Tibial nerve (tissue), 4 donors: ENCODE data around the gene CYP11A1. TPM values are rescaled to one million over a fixed set of nuclear protein-coding genes. Genes with fewer than 3 reads are reported as not detected.

ENCODE experiments used
- DNase-seq, 2 donors: peaks; one replicate each; pipeline ENCODE4 v3.0.0-alpha.2; 2019; ENCODE audit warnings: low spot score in 2 of 2
- H3K27ac ChIP-seq, 4 donors: fragments of 200-600 bp; sonication (generic) in 3 of 4; one replicate each; pipeline ENCODE4 v1.5.1; 2017 to 2019; ENCODE audit warnings: mild to moderate bottlenecking in 1 of 4
- H3K27me3 ChIP-seq, 2 donors: fragments of 200-600 bp; sonication (generic) in 1 of 2; one replicate each; pipeline versions ENCODE4 v1.5.1 to v1.6.0; 2017 to 2019
- H3K36me3 ChIP-seq, 3 donors: fragments of 200-600 bp; sonication (generic); one replicate each; pipeline ENCODE4 v1.5.1; 2018 to 2019
- H3K4me1 ChIP-seq, 4 donors: fragments of 200-600 bp; sonication (generic) in 3 of 4; one replicate each; pipeline ENCODE4 v1.5.1; 2017 to 2019
- H3K4me3 ChIP-seq, 4 donors: fragments of 200-600 bp; sonication (generic) in 3 of 4; one replicate each; pipeline ENCODE4 v1.5.1; 2017 to 2019; ENCODE audit warnings: mild to moderate bottlenecking in 1 of 4, moderate library complexity in 1 of 4
- H3K9me3 ChIP-seq, 4 donors: fragments of 200-600 bp; sonication (generic) in 3 of 4; one replicate each; pipeline ENCODE4 v1.5.1; 2017 to 2019
- EP300 ChIP-seq, 2 donors: sonication (generic); formaldehyde crosslinking; IDR thresholded peaks; one replicate each; pipeline ENCODE4 v1.6.1; 2017; ENCODE audit warnings: antibody characterized with exemption in 2 of 2, mild to moderate bottlenecking in 1 of 2
- POLR2A ChIP-seq, 2 donors: fragments of 450-650 bp; IDR thresholded peaks; one replicate each; pipeline ENCODE4 v1.6.1; 2017; ENCODE audit warnings: antibody characterized with exemption in 2 of 2, mild to moderate bottlenecking in 2 of 2, moderate library complexity in 2 of 2
- WGBS, 2 donors: methylation state at CpG; one replicate each; pipeline ENCODE4 v1.1.5; 2018; 5-methylcytosine and 5-hydroxymethylcytosine counted together
- total RNA-seq, 4 donors: library from RNA; depleted of rRNA; stranded (reverse); fragments of >200 nt; gene quantifications; one replicate each; pipeline ENCODE4 v1.1.0, GENCODE V29; 2016
- TF ChIP-seq, protein P1 (sequence below), 5 experiments: fragments of 200-600 bp in 3 of 5; fragments of 450-650 bp in 2 of 5; sonication (generic) in 3 of 5; IDR thresholded peaks; one replicate each; pipeline ENCODE4 v1.5.1; 2016 to 2019; ENCODE audit warnings: antibody characterized with exemption in 5 of 5, mild to moderate bottlenecking in 3 of 5, moderate library complexity in 2 of 5

Gene CYP11A1
- total RNA-seq, 4 donors from 2014 or later: 2.4 to 5.7 (median 4.1) TPM

- no peaks in the 10 kb centered on the region for H3K9me3 ChIP-seq
- 67% methylated on average over 7 of the region's 7 CpGs for WGBS, 2 donors
- H3K27ac ChIP-seq: no peak overlapping the region
- no peak overlapping the region for H3K4me3 ChIP-seq
- peaks cover 0 to 38% of the 10 kb centered on the region in 2 donors for H3K27me3 ChIP-seq
- TF ChIP-seq POLR2A (IDR thresholded peaks at IDR 0.05): no peak
- no peaks in the 10 kb centered on the region for H3K4me1 ChIP-seq
- DNase-seq: no peak
- H3K36me3 ChIP-seq: no peaks in the 10 kb centered on the region
Measured at GRCh38 chr15:74301583-74302361, 65.7 kb downstream of the CYP11A1 start.

DNA sequence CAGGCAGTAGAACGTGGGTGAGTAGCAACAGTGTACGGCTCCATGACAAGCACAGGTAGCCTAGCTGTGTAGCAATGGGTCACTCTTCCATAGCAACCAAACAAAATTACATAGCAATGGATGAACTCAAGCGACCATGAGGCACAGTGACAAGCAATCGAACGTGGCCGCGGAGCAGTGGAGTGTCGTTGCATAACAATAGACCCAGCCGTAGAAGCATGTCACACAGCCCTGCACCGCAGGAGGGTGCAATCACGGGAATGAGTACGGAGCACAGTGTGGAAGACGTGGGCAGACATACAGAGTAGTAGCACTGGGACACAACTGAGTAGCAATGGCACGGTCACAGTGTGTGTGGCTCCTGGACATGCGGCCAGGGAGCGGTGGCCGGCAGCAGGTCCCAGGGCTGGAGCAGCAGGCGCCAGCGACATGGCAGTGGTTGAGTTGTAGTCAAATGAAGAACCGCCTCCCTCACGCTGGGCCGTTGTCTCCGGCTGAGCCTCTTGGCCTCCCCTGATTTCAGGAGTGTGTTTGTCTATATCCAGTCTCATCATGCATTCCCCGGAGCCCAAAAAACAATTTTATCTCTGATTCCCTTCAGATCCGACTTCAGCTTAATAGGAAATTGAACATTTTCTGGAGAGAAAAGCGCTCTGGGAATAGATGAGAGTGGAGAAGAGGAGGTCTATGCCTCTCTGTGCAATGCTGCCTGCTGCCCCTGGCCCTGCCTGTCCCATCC is 67.2 kb downstream of the CYP11A1 start:
- Histone ChIP-seq H3K4me3 (no peak overlapping the region), H3K4me1 (no peaks in the 10 kb centered on the region), H3K9me3 (no peaks in the 10 kb centered on the region), H3K27ac (no peak overlapping the region), H3K27me3 (peaks cover 0 to 22% of the 10 kb centered on the region in 2 donors), H3K36me3 (no peaks in the 10 kb centered on the region)
- WGBS, 2 donors: 54 to 57% methylated on average over 26 of the region's 26 CpGs
- TF ChIP-seq POLR2A (IDR thresholded peaks at IDR 0.05) (no peak), EP300 (IDR thresholded peaks at IDR 0.05) (no peak)
- TF ChIP-seq, protein P1, sequence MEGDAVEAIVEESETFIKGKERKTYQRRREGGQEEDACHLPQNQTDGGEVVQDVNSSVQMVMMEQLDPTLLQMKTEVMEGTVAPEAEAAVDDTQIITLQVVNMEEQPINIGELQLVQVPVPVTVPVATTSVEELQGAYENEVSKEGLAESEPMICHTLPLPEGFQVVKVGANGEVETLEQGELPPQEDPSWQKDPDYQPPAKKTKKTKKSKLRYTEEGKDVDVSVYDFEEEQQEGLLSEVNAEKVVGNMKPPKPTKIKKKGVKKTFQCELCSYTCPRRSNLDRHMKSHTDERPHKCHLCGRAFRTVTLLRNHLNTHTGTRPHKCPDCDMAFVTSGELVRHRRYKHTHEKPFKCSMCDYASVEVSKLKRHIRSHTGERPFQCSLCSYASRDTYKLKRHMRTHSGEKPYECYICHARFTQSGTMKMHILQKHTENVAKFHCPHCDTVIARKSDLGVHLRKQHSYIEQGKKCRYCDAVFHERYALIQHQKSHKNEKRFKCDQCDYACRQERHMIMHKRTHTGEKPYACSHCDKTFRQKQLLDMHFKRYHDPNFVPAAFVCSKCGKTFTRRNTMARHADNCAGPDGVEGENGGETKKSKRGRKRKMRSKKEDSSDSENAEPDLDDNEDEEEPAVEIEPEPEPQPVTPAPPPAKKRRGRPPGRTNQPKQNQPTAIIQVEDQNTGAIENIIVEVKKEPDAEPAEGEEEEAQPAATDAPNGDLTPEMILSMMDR (IDR thresholded peaks at IDR 0.05): no peak
- no peak for DNase-seq

GRCh38 chr15:74297887-74298286 is 69.6 kb downstream of the CYP11A1 start:
- H3K27ac ChIP-seq: no peak overlapping the region
- no peaks in the 10 kb centered on the region for H3K4me1 ChIP-seq
- DNase-seq: no peak
- no peaks in the 10 kb centered on the region for H3K36me3 ChIP-seq
- H3K4me3 ChIP-seq: no peak overlapping the region
- TF ChIP-seq, protein P1 (IDR thresholded peaks at IDR 0.05): no peak
- TF ChIP-seq EP300 (IDR thresholded peaks at IDR 0.05): no peak
- TF ChIP-seq POLR2A (IDR thresholded peaks at IDR 0.05): no peak
- H3K27me3 ChIP-seq: peaks cover 0 to 6% of the 10 kb centered on the region in 2 donors
- WGBS, 2 donors: 8 to 25% methylated on average over 1 of the region's 1 CpG
- H3K9me3 ChIP-seq: no peaks in the 10 kb centered on the region

DNA sequence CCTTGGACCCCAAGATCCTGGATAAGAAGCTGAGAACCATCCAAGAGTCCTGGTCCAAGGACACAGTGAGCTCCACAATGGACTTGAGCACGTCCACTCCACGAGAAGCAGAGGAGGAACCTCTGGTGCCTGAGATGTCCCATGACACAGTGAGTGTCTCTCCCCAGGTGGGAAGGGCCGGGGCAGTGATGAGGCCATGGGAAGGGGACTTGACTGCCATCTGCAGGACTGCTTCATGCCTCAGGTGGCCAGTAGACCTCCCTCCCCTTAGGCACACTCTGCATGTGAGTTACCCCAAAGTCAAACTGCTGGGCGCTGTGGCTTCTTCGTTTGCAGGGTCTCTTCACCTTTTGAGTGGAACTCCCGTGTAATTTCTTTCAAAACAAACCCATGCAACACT is 71.6 kb downstream of the CYP11A1 start:
- Histone ChIP-seq H3K4me3 (no peak overlapping the region), H3K27me3 (no peaks in the 10 kb centered on the region), H3K27ac (no peak overlapping the region), H3K36me3 (no peaks in the 10 kb centered on the region), H3K4me1 (peaks cover 0 to 3% (median 0%) of the 10 kb centered on the region in 4 donors), H3K9me3 (no peaks in the 10 kb centered on the region)
- DNase-seq: no peak
- 53 to 57% methylated on average over 6 of the region's 6 CpGs for WGBS, 2 donors
- TF ChIP-seq POLR2A (IDR thresholded peaks at IDR 0.05): no peak
- TF ChIP-seq, protein P1 (IDR thresholded peaks at IDR 0.05): no peak
- TF ChIP-seq EP300 (IDR thresholded peaks at IDR 0.05): no peak

GRCh38 chr15:74294010-74294409 is 73.4 kb downstream of the CYP11A1 start:
- no peak for TF ChIP-seq EP300 (IDR thresholded peaks at IDR 0.05)
- no peaks in the 10 kb centered on the region for H3K36me3 ChIP-seq
- H3K4me1 ChIP-seq: peaks cover 0 to 3% (median 0%) of the 10 kb centered on the region in 4 donors
- no peaks in the 10 kb centered on the region for H3K27me3 ChIP-seq
- DNase-seq: no peak
- H3K27ac ChIP-seq: no peak overlapping the region
- WGBS, 2 donors: 69 to 86% methylated on average over 1 of the region's 1 CpG
- H3K9me3 ChIP-seq: no peaks in the 10 kb centered on the region
- H3K4me3 ChIP-seq: no peak overlapping the region
